Fibroblast of skin of left biceps (primary cell): ENCODE measurements around the gene ZBTB14.

Source experiments
- DNase-seq, 2 experiments: peaks; one replicate each; pipeline ENCODE4 v3.0.0-alpha.2; 2013; ENCODE audit warnings: low read depth in 2 of 2

The ZBTB14 gene

GRCh38 chr18:5288517-5288935 lies 7.0 kb downstream of the ZBTB14 start:
- DNase-seq = no peak

GRCh38 chr18:5287854-5288253 lies 7.7 kb downstream of the ZBTB14 start:
- DNase-seq = no peak

GRCh38 chr18:5286525-5286924 lies 9.0 kb downstream of the ZBTB14 start:
- no peak for DNase-seq

- DNase-seq = no peak
Measured at GRCh38 chr18:5285326-5285725, 10.2 kb downstream of the ZBTB14 start.

- DNase-seq = no peak
Measured at GRCh38 chr18:5284808-5285207, 10.7 kb downstream of the ZBTB14 start.

- no peak for DNase-seq
Measured at GRCh38 chr18:5282770-5283169, 12.8 kb downstream of the ZBTB14 start.

GRCh38 chr18:5276947-5277346 lies 18.6 kb downstream of the ZBTB14 start:
- no peak for DNase-seq

GRCh38 chr18:5275872-5276271 lies 19.7 kb downstream of the ZBTB14 start:
- DNase-seq = no peak

GRCh38 chr18:5268874-5269273 lies 26.7 kb downstream of the ZBTB14 start:
- no peak for DNase-seq

- DNase-seq = no peak
Measured at GRCh38 chr18:5266721-5267120, 28.8 kb downstream of the ZBTB14 start.

- DNase-seq = no peak
Measured at GRCh38 chr18:5253910-5254309, 41.6 kb downstream of the ZBTB14 start.

- DNase-seq = no peak
Measured at GRCh38 chr18:5251117-5251516, 44.4 kb downstream of the ZBTB14 start.

GRCh38 chr18:5250603-5251002 lies 44.9 kb downstream of the ZBTB14 start:
- DNase-seq = no peak

- DNase-seq = no peak
Measured at GRCh38 chr18:5244941-5245340, 50.6 kb downstream of the ZBTB14 start.

GRCh38 chr18:5239447-5239846 lies 56.1 kb downstream of the ZBTB14 start:
- no peak for DNase-seq
